ENCODE data around the gene AFAP1.

The AFAP1 gene

GRCh38 chr4:7894677-7895181, 44.9 kb downstream of the AFAP1 start:
- DNase-seq (ENCODE audit: low read depth), result no peak
- no peak for TF ChIP-seq CTCF (IDR thresholded peaks at IDR 0.05; ENCODE audit: control insufficient read depth, extremely low read depth, insufficient read depth)
- H3K4me3 ChIP-seq (ENCODE audit: low read depth, low read length), result no peak overlapping the region

- no peak overlapping the region for H3K4me3 ChIP-seq (ENCODE audit: low read depth, low read length)
- TF ChIP-seq CTCF (IDR thresholded peaks at IDR 0.05; ENCODE audit: control insufficient read depth, extremely low read depth, insufficient read depth), result no peak
- DNase-seq (ENCODE audit: low read depth), result no peak
Measured at GRCh38 chr4:7894098-7894676, 45.5 kb downstream of the AFAP1 start.

- no peak for TF ChIP-seq CTCF (IDR thresholded peaks at IDR 0.05; ENCODE audit: control insufficient read depth, extremely low read depth, insufficient read depth)
- H3K4me3 ChIP-seq (ENCODE audit: low read depth, low read length), result no peak overlapping the region
- no peak for DNase-seq (ENCODE audit: low read depth)
Measured at GRCh38 chr4:7893539-7893938, 46.1 kb downstream of the AFAP1 start.

- no peak for TF ChIP-seq CTCF (IDR thresholded peaks at IDR 0.05; ENCODE audit: control insufficient read depth, extremely low read depth, insufficient read depth)
- H3K4me3 ChIP-seq (ENCODE audit: low read depth, low read length), result no peak overlapping the region
- no peak for DNase-seq (ENCODE audit: low read depth)
Measured at GRCh38 chr4:7892212-7893019, 47.2 kb downstream of the AFAP1 start.

- no peak overlapping the region for H3K4me3 ChIP-seq (ENCODE audit: low read depth, low read length)
- no peak for TF ChIP-seq CTCF (IDR thresholded peaks at IDR 0.05; ENCODE audit: control insufficient read depth, extremely low read depth, insufficient read depth)
- peak; percentile 26 for DNase-seq (ENCODE audit: low read depth)
Measured at GRCh38 chr4:7890635-7891393, 48.8 kb downstream of the AFAP1 start.

- peak; percentile 50 for DNase-seq (ENCODE audit: low read depth)
- TF ChIP-seq CTCF (IDR thresholded peaks at IDR 0.05; ENCODE audit: control insufficient read depth, extremely low read depth, insufficient read depth), result no peak
- H3K4me3 ChIP-seq (ENCODE audit: low read depth, low read length), result no peak overlapping the region
Measured at GRCh38 chr4:7887436-7887835, 52.2 kb downstream of the AFAP1 start.

All from LNCaP clone FGC (cell line).